Stimulated activated CD4-positive, alpha-beta T cell treated with anti-CD3 and anti-CD28 coated beads, Interleukin-12 subunit alpha, Interleukin-12 subunit beta, amount 100 ng/mL, for 48 hours (primary cell): ENCODE results near the gene ELK3.

ENCODE experiments used
- DNase-seq, 3 donors: peaks; one replicate each; pipeline ENCODE4 v3.0.0-alpha.2; 2020; ENCODE audit warnings: low read depth in 2 of 3, low spot score in 1 of 3

The ELK3 gene

DNA sequence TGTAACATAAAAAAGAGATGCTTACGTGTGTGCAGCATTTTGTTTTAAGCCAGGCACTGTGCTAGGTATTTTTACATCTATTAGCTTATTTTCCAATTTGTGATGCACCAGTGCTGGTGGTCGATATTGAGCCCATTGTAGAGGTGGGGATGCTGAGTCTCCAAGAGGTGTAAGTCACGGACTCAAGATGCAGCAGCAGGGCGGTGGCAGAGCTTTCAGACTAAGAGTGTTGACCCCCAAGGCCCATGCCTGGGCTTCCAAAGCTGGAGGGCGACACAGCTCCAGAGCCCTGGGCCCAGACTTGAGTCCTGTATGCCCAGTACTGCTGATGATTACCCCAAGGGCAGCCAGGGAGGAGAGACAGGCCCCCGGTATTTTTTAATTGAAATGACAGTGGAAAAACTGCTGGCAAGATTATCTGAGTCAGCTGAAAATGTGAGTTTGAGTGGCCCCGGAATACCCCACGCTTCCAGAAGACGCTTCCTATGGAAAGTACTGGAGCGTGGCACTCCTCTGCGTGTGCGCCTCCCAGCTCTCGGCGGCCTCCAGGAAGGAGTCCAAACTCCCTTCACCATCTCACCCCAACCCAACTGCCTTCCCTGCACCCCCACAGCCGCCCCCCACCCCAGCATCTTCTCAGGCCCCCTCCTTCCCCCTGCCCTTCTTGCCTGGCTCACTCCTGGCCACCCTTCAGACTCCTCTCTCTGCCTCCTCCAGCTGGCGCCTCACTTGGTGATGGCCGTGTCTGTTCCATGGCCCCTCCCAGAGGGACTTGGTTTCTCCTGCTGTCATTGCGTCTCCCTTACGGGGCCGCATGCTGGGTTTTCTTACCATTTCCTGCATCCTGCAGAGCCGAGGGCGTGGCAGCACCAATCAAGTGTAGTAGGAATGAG, 40.7 kb downstream of the ELK3 start:
- DNase-seq, result no peak

DNA sequence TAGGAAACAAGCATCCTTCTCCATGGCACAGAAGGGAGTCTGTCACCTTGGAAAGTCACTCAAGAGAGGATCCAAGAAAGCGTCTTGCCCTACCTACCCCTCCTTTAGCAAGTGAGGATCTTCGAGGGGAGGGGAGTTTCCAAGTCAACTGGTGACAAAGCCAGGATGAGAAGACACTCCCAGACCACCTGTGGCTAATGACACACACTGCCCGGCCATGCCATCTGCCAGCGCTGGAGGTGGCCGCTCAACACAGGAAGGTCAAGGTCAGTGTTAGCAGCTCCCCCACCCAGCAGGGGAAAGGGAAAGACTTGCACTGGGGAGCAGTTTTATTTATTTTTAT, 41.3 kb downstream of the ELK3 start:
- DNase-seq, result no peak

DNA sequence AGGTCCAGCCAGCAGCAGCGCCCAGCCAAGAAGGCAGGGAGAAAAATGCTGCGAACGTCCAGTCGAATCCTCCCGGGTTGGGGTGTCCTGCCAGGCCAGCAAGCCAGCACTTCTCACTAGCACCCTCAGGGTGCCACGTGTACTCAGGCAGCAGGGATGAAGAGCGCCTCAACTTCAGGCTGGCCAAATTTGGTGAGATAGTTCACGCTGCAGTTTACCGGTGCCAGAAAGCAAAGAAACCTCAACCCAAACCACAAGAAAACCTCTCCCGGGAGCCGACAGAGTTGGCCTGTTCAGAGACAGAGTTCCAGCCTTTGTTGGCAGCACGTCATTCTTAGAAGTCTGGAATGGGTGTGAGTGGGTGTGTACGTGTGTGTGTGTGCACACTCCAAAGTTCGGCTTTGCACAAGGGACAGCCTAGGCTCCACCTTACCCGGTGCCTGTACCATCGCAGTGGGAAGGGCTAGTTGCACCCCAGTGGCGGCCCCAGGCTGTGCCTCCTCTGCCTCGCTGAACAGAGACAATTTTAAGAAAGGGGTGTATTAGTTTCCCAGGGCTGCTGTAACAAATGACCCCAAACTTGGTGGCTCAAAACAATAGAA, 42.1 kb downstream of the ELK3 start:
- no peak for DNase-seq

DNA sequence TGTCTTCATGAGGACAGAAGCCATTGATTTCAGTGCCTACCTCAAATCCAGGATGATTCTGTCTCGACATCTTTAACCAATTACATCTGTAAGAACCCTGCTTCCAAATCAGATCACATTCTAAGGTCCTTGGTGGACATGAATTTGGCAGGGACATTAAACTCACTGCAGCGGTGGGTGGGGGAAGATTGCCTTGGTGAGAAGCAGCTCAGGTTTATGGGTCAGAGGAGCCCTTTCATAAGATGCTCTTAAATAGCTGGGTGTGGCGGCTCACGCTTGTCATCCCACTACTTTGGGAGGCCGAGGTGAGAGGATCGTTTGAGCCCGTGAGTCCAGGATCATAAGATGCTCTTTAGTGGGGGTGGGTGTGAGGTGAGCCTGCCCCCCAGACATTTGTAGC, 42.9 kb downstream of the ELK3 start:
- no peak for DNase-seq

DNA sequence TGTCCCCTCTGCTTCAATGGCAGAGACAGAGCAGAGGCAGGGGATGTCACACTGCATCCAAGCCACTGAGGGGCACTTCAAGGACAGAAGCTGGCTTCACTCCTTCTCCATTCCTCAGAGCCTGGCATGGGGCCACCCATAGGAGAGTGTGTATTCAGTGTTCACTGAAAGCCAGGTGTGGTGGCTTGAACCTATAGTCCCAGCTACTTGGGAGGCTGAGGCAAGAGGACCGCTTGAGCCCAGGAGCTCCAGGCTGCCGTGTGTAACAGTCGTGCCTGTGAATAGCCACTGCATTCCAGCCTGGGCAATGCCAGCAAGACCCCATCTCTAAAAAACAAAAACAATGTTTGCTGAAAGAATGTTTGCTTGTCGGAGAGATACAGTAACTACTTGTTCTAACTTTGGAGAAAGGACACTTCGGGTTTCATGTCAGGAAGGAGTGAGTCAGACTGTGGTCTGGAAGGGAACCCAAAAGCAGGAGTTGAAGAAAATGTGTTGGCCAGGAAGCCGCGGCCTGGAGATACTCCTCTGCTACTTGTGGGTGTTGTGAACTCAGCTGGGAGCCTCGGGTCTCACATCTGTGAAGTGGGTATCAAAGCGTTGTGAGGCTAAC, 43.4 kb downstream of the ELK3 start:
- peak; percentile 42 to 50 (median 45) for DNase-seq

DNA sequence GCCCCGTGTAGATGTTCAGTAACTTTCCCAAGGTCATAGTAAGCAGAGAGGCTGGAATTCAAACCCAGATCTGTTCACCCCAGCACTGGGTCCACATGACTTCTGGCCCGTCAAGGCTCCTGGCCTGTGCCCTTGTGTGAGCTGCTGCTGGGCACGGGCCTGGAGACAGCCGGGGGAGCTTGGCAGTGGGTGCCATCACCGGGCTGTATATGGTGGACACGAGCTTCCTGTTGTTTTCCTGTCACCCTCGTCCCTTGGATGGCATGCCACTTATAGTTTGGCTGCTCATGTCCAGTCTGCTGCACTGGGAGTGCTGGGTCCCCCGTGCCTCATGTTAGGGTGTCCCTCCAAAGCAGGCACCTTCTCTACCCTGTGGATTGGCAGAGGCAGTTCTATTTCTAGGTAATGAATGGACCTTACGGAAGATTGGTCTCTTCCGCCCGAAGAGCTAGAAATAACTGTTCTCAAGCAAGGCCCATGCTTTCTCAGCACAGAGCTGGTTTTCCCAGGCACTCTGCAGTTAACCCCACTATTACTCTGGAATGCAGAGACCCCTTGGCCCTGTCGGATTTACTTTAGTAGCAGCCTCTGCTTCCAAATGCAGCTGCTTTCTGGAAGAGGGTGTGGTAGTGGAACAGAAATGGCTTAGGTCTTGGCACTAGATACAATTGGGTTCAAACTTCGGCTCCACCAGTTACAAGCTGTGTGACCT, 44.3 kb downstream of the ELK3 start:
- DNase-seq, result no peak

DNA sequence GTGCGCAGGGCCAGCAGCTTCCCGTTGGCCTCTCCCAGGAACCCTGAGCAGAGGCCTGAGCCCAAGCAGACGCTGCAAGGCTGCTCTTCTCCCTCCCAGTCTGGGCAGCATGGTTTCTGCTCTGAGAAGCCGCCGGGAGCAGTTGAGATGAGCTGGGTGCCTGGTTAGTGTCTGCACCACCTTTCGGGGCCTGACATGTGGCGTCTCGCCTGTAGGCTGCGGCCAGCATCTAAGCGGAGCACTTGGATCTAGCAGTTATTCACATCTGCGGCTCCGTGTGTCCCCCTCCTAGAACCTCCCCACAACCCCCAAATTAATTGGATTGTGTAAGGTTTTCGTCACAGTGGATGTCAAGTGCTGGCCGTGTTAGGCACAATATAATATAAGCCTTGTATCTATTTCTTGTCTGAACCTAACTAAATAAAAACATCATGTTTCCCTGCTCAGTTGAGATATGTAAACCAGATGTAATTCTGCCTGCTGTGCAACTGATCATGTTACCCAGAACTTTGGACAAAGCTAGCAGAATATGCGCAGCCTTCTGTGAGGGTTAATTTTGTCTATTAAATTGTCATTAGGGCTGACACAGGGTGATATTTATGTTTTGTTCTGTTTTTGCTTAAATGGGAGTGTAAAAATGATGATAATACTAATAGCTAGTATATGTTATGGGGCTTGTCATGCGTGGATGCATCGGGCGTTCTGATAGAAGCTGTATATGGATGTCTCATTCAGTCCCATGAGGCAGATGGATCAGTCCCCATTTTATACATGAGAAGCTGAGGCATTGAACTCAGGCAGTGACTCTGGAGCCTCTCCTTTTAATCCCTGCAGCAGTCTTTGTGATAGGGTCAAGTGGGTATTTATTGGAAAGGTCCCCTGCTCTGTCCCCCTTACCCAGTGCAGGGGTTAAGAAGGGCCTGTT, 45.8 kb downstream of the ELK3 start:
- DNase-seq, result no peak

DNA sequence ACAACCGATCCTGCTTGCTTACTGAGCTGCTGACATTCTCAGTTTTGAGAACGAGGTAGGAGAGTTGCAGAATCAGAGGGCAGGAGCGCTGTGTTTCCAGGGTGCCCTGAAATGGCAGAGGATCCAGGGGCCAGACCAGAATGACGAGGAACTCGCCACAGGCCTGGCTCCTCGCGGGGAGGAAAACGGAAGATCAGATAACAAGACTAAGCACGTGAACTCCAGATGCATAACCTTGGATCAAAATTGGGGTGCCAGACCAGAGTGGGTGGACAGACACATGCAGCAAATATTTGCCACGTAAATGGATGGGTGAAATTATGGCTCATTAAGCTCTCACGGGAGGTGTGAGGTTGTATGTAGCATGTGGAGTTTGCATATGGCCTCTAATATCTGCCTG, 46.5 kb downstream of the ELK3 start:
- DNase-seq, result no peak

DNA sequence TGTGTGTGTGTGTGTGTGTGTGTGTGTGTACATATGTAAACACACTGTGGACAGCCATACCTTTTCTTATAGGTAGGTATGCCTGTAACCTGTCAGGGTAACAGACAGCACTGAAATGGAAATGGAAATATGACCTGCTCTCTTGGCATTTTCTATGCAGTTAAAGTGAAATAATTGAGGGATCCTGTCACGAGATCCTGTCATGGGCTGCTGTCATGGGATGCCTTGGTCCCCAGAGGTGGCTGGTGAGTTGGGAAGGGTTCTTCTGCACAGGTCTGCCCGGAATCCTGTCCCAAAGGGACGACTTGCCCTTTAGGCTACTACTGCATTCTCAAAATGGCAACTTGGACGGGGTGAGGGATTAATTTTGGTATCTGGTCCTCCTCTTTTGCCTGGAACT, 47.3 kb downstream of the ELK3 start:
- no peak for DNase-seq

DNA sequence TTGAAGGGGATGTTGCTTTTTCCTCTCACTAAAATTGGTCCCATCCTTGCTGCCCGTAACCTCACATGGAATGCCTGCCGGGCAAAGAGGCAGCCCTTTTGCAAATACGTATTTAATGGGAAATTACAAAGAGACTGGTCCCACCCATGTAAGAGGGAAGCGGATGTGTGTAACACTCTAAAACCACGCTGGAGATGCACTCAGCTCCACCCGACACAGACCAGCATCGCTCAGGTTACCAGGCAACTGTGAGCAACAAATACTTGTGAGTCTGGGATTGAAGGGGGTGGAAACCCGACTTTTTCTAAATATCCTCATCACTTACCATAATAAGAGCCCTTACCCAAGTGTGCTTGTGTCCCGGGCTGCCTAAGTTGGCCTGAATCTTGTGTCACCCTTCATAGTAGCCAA, 47.7 kb downstream of the ELK3 start:
- DNase-seq, result peak; percentile 24 to 35 (median 25)

DNA sequence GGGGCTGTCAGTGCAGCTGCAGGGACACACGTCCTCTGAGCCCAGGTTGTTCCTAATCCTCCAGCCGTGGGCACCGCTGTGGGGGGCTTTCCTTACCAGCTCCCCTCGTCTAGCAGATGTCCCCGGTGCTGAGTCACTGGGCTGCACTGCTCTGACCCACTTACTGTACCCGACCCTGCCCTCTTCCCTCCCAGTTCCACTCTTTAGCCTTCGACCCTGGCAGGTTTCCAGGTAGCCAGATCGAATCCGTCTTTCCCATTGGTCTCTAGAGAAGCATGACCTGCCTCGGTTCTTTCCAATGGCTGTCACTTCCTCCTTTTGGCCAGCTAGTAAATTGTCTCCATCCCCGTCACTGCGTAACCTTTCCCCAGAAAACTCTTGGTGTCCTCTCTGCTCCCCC, 48.4 kb downstream of the ELK3 start:
- no peak for DNase-seq

DNA sequence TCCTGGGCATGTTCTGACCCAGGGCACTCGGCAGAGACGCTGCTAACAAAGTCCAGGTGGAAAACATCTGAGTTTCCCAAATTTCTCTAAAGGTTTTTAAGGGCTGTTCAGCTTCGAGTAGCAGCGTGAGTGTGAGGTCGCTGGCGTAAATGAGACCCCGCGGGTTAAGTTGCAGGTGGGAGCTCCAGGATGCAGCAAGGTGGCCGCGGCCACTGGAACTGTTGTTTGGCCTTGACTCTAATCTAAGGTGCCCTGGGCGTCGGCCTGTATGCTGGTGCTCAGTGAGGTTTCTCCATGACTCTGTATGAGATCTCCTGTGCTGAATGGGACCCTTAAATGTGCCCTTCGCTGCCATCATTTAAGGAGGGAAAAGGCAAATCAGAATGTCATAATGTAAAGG, 50.7 kb downstream of the ELK3 start:
- no peak for DNase-seq

DNA sequence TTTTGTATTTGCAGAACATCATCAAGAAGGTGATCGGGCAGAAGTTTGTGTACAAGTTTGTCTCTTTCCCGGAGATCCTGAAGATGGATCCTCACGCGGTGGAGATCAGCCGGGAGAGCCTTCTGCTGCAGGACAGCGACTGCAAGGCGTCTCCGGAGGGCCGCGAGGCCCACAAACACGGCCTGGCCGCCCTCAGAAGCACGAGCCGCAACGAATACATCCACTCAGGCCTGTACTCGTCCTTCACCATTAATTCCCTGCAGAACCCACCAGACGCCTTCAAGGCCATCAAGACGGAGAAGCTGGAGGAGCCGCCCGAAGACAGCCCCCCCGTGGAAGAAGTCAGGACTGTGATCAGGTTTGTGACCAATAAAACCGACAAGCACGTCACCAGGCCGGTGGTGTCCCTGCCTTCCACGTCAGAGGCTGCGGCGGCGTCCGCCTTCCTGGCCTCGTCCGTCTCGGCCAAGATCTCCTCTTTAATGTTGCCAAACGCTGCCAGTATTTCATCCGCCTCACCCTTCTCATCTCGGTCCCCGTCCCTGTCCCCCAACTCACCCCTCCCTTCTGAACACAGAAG, 52.8 kb downstream of the ELK3 start:
- no peak for DNase-seq

DNA sequence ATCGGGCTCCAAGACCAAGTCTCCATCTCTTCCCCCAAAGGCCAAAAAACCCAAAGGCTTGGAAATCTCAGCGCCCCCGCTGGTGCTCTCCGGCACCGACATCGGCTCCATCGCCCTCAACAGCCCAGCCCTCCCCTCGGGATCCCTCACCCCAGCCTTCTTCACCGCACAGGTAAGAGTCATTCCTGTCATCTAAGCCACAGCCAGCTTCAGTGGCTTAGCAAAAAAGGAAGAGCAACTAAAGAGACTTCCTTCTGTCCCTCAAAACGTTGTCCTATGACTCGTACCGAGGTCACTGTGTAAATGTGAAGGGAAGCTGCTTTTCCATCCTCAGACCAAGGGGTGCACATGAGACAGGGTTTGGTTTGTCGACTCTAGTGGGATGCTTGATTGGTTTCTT, 53.4 kb downstream of the ELK3 start:
- no peak for DNase-seq

DNA sequence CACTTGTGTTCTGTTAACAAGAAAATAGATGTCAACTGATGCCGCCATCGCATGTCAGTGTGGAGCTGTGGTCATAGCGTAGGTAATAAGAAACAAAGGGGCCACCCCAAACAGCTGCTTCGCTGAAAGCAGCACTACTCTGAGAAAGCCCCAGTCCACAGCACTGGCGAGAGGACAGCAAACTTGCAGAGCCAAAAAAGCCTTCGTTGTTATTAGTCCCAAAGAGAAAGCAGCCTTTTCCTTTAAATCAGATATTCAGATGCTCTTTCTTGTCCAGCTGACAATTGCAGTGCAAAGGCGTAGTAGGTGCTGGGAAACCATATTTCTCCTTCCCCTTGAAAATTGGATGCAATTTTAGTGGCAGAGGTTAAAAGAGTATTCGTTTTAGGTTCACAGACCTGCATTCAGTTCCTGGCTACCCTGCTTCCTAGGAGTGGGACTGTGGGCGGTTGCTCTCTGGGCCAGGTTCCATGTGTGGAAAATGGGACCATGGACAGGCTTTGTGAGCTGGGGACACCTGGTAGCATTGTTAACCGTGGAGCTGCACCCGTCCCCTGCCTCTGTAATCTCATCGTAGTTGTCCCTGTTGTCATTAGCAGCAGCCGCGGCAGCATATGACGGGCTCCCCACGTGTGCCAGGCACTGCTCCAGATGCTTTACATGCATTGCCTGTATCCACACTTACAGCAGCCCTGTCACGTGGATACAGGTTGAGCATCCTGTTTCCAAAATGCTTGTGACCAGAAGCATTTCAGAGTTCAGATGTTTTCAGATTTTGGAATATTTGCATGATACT, 54.2 kb downstream of the ELK3 start:
- DNase-seq, result no peak

DNA sequence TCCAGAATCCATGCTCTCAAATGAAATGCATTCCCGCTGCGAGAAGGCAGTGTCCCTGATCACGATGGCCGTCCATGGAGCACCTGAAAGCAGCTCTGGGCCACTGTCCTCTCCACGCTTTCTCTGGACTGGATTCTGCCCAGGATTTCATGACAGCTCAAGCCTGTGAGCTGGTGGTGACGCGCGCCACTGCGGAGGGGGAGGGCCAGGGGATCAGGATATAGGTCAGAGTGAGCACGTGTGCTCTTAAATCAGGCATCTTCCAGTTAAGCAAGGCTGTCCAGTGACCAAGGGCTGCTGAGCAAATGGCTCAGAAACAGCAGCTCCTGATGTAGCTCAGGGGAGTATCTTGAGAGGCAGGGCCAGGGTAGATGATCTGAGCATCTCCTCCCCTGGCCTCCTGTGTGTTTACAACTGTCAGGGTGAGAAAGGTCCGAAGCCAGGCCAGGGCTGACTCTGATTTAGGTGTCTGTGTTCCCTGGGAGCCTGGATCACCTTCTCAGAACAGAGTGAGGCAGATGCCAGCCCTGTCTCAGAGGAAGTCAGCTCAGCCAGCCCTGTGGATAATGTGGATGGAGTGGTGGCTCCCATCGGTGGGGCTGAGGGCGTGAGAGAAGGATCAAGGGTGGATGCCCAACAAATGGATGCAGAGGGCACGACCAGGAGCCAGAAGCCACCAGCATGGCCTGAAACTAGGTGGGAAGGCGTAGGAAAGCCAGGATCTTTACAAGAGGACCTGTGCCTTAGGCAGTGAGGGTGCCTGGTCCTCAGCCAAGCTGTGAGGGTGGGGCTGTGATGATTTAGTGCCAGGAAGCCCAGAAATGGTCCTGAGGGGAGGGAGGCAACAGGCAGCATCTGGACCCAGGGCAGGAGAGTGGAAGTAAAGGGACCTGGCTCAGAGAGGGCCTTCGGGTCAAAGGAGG, 55.3 kb downstream of the ELK3 start:
- DNase-seq, result no peak

DNA sequence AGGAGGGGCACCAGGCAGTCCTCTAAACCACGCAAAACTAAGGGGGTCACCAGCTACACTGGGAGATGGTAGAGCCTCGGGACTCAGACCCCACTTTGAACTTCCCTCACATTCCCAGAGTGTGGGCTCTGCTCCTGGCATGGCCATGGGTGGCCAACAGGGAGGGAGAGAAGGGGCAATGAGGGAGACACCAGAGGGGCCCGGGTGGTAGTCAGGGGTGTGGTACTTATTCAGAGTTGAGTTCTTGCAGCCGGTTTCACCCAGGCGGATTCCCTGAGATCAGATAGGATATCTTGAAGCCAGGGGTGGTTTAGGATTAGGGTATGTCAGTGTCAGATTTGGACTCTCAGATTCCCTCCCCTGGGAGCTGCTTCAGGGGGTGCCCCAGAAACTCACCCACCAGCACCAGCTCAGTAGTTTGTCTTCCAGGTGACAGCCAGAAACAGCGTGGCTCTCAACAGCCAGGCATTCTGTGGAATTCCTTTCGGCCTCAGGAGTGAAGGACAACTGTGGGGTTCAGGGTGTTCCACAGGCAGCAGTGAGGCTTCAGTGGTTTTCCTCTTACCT, 56.0 kb downstream of the ELK3 start:
- DNase-seq, result no peak

DNA sequence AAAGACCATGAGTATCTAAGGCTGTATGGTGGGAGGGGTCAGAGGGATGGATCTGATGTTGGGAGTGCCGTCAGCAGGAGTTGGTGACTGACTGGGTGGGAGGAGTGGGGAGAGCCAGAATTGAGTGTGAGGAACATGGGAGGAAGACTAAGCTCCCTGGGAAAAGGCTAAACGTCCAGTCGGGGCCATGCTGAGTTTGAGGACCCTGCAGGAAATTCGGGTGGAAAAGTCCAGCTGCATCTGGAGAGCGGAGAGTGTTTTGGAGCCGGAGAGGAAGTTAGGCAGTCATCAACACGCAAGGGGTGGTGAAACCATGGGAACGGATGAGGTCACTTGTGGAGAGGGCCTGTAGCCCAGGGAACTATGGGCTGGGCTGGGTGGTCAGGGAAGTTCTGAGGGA, 60.9 kb downstream of the ELK3 start:
- DNase-seq, result no peak
